ENCODE results near the gene FUOM. TPM values are rescaled to one million over a fixed set of nuclear protein-coding genes. Genes with fewer than 3 reads are reported as not detected.

Gene FUOM
- total and polyA plus RNA-seq, 2 donors (not counting 3 experiments of a cell fraction or from before 2014, with no cell fraction given) = 17.4 to 33.9 TPM

- ChIA-PET CTCF (interaction anchor here (1.3 kb wide), 1 partner anchor 19 kb away, joined by 4 read pairs; no protein-coding TSS in a partner anchor), POLR2A (no interaction called here)
- dilution Hi-C loops (cut with MboI; ENCODE audit: extremely low pct_ligation_motif_present, low sequenced_read_pairs) (no loop called here), intact Hi-C loops (cut with micrococcal nuclease) (no loop called here)
- peaks cover 22% of the 10 kb centered on the region for H3K79me2 ChIP-seq (ENCODE audit: control insufficient read depth, insufficient read depth, low read length)
- no TSS peak for BruUV-seq (replicated peaks)
- H3K9me1 ChIP-seq (replicated peaks; ENCODE audit: control insufficient read depth, extremely low read depth, insufficient read depth, low read length) = no peaks in the 10 kb centered on the region
- no peak overlapping the region for H3K9ac ChIP-seq (replicated peaks; ENCODE audit: extremely low read depth, insufficient read depth, low read length)
- DNase-seq (ENCODE audit: low read depth, low spot score) (no peak), FAIRE-seq (no peak)
- H3K4me2 ChIP-seq (ENCODE audit: insufficient read depth, low read length) = no peak overlapping the region
- no peak overlapping the region for H3K27ac ChIP-seq (ENCODE audit: insufficient read depth, low read depth, low read length)
- peaks cover 3 to 5% of the 10 kb centered on the region in 2 experiments for H3K36me3 ChIP-seq (ENCODE audit: control insufficient read depth in 2 of 2, extremely low read depth in 1 of 2, insufficient read depth in 2 of 2, low read length in 2 of 2)
- peaks cover 7% of the 10 kb centered on the region for H3K4me1 ChIP-seq (ENCODE audit: control insufficient read depth, extremely low read depth, insufficient read depth, low read length)
- TF ChIP-seq FOS (IDR thresholded peaks at IDR 0.05; ENCODE audit: borderline replicate concordance, insufficient read depth, low read length) (no peak), MAX (IDR thresholded peaks at IDR 0.05; ENCODE audit: insufficient read depth, insufficient read length) (no peak), JUN (IDR thresholded peaks at IDR 0.05; ENCODE audit: borderline replicate concordance, insufficient read depth, insufficient read length, low read depth) (no peak), CTCF (IDR thresholded peaks at IDR 0.05; ENCODE audit: extremely low read depth in 1 of 2, insufficient read depth in 1 of 2, low read depth in 1 of 2, low read length in 2 of 2) (no peak), MYC (IDR thresholded peaks at IDR 0.05; ENCODE audit: low read depth, low read length) (no peak), POLR2A (IDR thresholded peaks at IDR 0.05; ENCODE audit: low read depth, low read length) (no peak), POLR2AphosphoS5 (IDR thresholded peaks at IDR 0.05; ENCODE audit: insufficient read depth, low read depth, low read length) (no peak), EZH2 (IDR thresholded peaks at IDR 0.05; ENCODE audit: borderline replicate concordance, low read depth, low read length, severe bottlenecking) (no peak), GATA2 (IDR thresholded peaks at IDR 0.05; ENCODE audit: insufficient read depth, insufficient read length, low read depth, low read length) (no peak)
- no peaks in the 10 kb centered on the region for H4K20me1 ChIP-seq (replicated peaks; ENCODE audit: control insufficient read depth, extremely low read depth, insufficient read depth, low read length)
- H2AFZ ChIP-seq (ENCODE audit: low read depth, low read length) = no peak overlapping the region
- no peak overlapping the region for H3K4me3 ChIP-seq (replicated peaks in 1 of 3; ENCODE audit: insufficient read depth in 1 of 3, low read depth in 1 of 3, low read length in 3 of 3)
- H3K27me3 ChIP-seq (ENCODE audit: control insufficient read depth in 2 of 2, insufficient read depth in 2 of 2, low read length in 2 of 2) = no peaks in the 10 kb centered on the region
- H3K9me3 ChIP-seq (replicated peaks; ENCODE audit: control insufficient read depth, insufficient read depth, low read length) = no peaks in the 10 kb centered on the region
Observed at GRCh38 chr10:133310789-133311188, 47.0 kb downstream of the FUOM start.

All from endothelial cell of umbilical vein (primary cell).